A673 (cell line): ENCODE data around the gene P2RX6. TPM values are rescaled to one million over a fixed set of nuclear protein-coding genes. Genes with fewer than 3 reads are reported as not detected.

ENCODE experiments used
- BruUV-seq: library from RNA; stranded (reverse); fragments of 400-500 nt; replicated peaks from 2 replicates; lab custom pipeline; 2021; lab: Mats Ljungman, UMichigan
- CTCF ChIA-PET: fragments of 300-600 bp; sonication (Branson Sonifier 250); formaldehyde crosslinking; loops from one replicate; lab custom pipeline; 2022; ENCODE audit warnings: antibody characterized with exemption; lab: Charles Lee
- POLR2A ChIA-PET: fragments of 300-600 bp; sonication (Branson Sonifier 250); formaldehyde crosslinking; loops from one replicate; lab custom pipeline; 2022; ENCODE audit warnings: antibody characterized with exemption; ENCODE audit not compliant: low non-redundant PET; lab: Charles Lee
- DNase-seq: peaks from one replicate; pipeline ENCODE4 v3.0.0-alpha.2; 2015; ENCODE audit warnings: low spot score
- H3K27ac ChIP-seq: fragments of 200-600 bp; sonication (generic); 2 replicates; pipeline ENCODE4 v1.5.1; 2016; ENCODE audit warnings: mixed run types, low read depth, mild to moderate bottlenecking, mixed read lengths, antibody characterized with exemption, low read length; ENCODE audit not compliant: poor library complexity, severe bottlenecking
- H3K27me3 ChIP-seq: fragments of 200-600 bp; sonication (generic); replicated peaks from 2 replicates; pipeline ENCODE4 v1.6.1; 2017; ENCODE audit warnings: mixed run types, low read depth, mild to moderate bottlenecking, mixed read lengths, antibody characterized with exemption, low read length; ENCODE audit not compliant: insufficient read depth, poor library complexity
- H3K36me3 ChIP-seq: fragments of 200-600 bp; sonication (generic); 2 replicates; pipeline ENCODE4 v1.6.1; 2016; ENCODE audit warnings: mixed run types, mild to moderate bottlenecking, mixed read lengths, antibody characterized with exemption, low read length; ENCODE audit not compliant: insufficient read depth, poor library complexity, severe bottlenecking
- H3K4me1 ChIP-seq: fragments of 200-600 bp; sonication (generic); 2 replicates; pipeline ENCODE4 v1.6.1; 2017; ENCODE audit warnings: mixed run types, mild to moderate bottlenecking, mixed read lengths, antibody characterized with exemption, low read length; ENCODE audit not compliant: insufficient read depth, poor library complexity, severe bottlenecking
- H3K4me3 ChIP-seq: fragments of 200-600 bp; sonication (generic); 2 replicates; pipeline ENCODE4 v1.5.1; 2016; ENCODE audit warnings: low read depth, mixed run types, mild to moderate bottlenecking, mixed read lengths, low read length; ENCODE audit not compliant: poor library complexity, severe bottlenecking
- H3K9me3 ChIP-seq: fragments of 200-600 bp; sonication (generic); 2 replicates; pipeline ENCODE4 v1.6.1; 2016; ENCODE audit warnings: mixed run types, low read depth, mild to moderate bottlenecking, mixed read lengths, antibody characterized with exemption, low read length; ENCODE audit not compliant: poor library complexity, severe bottlenecking
- EZH2 ChIP-seq: fragments of 200-600 bp; sonication (generic); IDR thresholded peaks from 2 replicates; pipeline ENCODE4 v1.6.1; 2017; ENCODE audit warnings: borderline replicate concordance, low read depth, mild to moderate bottlenecking, mixed read lengths, antibody characterized with exemption, low read length; ENCODE audit not compliant: poor library complexity, severe bottlenecking
- intact Hi-C: fragments of 100-400 bp; cut with micrococcal nuclease; formaldehyde crosslinking; loops from one replicate; pipeline ENCODE4 v1.10.0; 2022; ENCODE audit not compliant: unreplicated experiment
- total RNA-seq: library from RNA; stranded (reverse); gene quantifications from 2 replicates; pipeline ENCODE4 v1.2.3, GENCODE V29; 2021
- TF ChIP-seq, protein P1 (sequence below): fragments of 300-800, 200-600 bp; sonication (generic); conservative IDR thresholded peaks from 2 replicates; pipeline ENCODE4 v1.5.1; 2017; ENCODE audit warnings: low read depth, mild to moderate bottlenecking, antibody characterized with exemption, low read length, moderate library complexity, mixed read lengths

P2RX6 gene
- total RNA-seq, 1 experiment from 2014 or later = 0.43 TPM

DNA sequence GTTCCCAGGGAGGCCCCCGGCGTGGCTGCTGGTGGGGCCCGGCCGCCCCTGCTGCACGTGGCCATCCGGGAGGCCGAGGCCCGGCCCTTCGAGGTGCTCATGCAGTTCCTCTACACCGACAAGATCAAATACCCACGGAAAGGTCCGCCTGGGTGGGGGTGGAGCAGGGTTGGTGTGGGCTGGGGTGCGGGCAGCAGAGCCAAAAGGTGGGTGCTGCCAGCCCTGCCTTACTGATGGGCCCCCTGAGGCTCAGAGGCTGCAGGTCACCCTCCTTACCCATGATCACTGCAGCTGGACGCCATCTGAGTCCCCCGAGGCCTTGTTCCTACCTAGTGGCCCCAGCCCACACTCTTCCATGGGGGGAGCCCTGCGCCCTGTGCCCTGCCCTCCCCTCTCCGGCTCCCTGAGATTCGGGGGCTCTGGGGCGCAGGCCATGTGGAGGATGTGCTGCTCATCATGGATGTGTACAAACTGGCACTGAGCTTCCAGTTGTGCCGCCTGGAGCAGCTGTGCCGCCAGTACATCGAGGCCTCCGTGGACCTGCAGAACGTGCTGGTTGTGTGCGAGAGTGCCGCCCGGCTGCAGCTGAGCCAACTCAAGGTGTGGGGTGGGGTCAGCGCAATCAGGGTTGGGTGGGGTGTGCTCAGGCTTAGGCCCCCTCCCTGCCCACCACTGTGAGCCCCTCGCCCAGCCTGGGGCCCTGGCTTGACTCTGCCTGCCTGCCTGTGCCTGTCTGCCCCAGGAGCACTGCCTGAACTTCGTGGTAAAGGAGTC, 20.6 kb upstream of the P2RX6 start:
- H3K4me3 ChIP-seq = no peak overlapping the region
- TF ChIP-seq EZH2 = no peak
- TF ChIP-seq, protein P1, sequence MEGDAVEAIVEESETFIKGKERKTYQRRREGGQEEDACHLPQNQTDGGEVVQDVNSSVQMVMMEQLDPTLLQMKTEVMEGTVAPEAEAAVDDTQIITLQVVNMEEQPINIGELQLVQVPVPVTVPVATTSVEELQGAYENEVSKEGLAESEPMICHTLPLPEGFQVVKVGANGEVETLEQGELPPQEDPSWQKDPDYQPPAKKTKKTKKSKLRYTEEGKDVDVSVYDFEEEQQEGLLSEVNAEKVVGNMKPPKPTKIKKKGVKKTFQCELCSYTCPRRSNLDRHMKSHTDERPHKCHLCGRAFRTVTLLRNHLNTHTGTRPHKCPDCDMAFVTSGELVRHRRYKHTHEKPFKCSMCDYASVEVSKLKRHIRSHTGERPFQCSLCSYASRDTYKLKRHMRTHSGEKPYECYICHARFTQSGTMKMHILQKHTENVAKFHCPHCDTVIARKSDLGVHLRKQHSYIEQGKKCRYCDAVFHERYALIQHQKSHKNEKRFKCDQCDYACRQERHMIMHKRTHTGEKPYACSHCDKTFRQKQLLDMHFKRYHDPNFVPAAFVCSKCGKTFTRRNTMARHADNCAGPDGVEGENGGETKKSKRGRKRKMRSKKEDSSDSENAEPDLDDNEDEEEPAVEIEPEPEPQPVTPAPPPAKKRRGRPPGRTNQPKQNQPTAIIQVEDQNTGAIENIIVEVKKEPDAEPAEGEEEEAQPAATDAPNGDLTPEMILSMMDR = no peak
- intact Hi-C loops = no loop called here
- CTCF ChIA-PET = no interaction called here
- no TSS peak for BruUV-seq
- H3K27me3 ChIP-seq = no peaks in the 10 kb centered on the region
- POLR2A ChIA-PET = no interaction called here
- H3K36me3 ChIP-seq = peaks cover 17% of the 10 kb centered on the region
- H3K4me1 ChIP-seq = no peaks in the 10 kb centered on the region
- H3K27ac ChIP-seq = no peak overlapping the region
- H3K9me3 ChIP-seq = no peaks in the 10 kb centered on the region
- no peak for DNase-seq

DNA sequence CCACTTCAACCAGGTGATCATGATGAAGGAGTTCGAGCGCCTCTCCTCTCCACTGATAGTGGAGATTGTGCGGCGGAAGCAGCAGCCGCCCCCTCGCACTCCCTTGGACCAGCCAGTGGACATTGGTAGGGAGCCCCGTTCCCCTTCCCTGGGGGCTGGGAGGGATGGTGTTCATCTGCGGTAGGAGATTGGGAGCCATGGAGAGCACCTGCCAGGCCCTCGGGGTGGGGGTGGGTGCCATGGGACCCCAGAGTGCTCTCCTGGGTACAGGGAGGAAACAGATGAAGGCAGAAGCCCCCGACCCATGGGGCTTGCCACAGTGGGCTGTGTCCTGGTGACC, 20.1 kb upstream of the P2RX6 start:
- Histone ChIP-seq H3K4me1 (peaks cover 2% of the 10 kb centered on the region), H3K27me3 (no peaks in the 10 kb centered on the region), H3K36me3 (peaks cover 22% of the 10 kb centered on the region), H3K4me3 (no peak overlapping the region), H3K9me3 (no peaks in the 10 kb centered on the region), H3K27ac (no peak overlapping the region)
- TF ChIP-seq, protein P1 = no peak
- TF ChIP-seq EZH2 = no peak
- ChIA-PET CTCF (no interaction called here), POLR2A (no interaction called here)
- DNase-seq = no peak
- no TSS peak for BruUV-seq
- intact Hi-C loops = no loop called here

DNA sequence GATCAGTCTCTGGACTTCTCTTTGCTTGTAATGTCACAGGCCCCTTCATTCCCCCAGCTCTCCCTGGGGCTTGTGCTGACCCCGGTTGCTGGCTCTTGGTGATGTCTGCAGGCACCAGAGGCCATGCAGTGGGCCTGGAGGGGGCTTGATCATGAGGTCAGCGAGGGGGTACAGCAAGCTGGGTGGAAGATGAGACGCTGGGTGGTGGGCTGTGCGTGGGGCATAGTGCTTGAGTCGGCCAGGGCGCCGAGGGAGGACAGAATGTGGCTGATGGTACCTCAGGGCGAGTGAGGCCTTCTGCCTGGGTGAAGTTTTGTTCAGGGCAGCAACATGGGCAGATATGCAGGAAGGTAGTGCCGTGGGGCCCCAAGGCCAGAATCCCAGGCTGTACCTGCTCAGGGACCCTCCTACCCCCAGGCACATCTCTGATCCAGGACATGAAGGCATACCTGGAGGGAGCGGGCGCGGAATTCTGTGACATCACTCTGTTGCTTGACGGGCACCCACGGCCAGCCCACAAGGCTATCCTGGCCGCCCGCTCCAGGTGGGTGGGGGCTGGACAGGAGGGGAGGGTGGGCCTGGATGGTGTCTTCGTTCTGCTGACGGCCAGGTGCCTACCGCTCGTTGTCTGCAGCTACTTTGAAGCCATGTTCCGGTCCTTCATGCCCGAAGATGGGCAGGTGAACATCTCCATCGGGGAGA, 19.5 kb upstream of the P2RX6 start:
- Histone ChIP-seq H3K4me3 (no peak overlapping the region), H3K27me3 (no peaks in the 10 kb centered on the region), H3K27ac (no peak overlapping the region), H3K4me1 (peaks cover 8% of the 10 kb centered on the region), H3K36me3 (peaks cover 28% of the 10 kb centered on the region), H3K9me3 (no peaks in the 10 kb centered on the region)
- ChIA-PET CTCF (no interaction called here), POLR2A (no interaction called here)
- TF ChIP-seq, protein P1 = no peak
- no TSS peak for BruUV-seq
- no peak for DNase-seq
- intact Hi-C loops = no loop called here
